CD4-positive, alpha-beta T cell (primary cell): ENCODE data around the gene ADAM8. TPM values are rescaled to one million over a fixed set of nuclear protein-coding genes. Genes with fewer than 3 reads are reported as not detected.

Experiments used
- ATAC-seq: fragments of 200-7000 bp; cut with Tn5 transposase; one replicate; pipeline ENCODE4 v1.10.0; 2022; ENCODE audit warnings: mild to moderate bottlenecking; ENCODE audit not compliant: poor library complexity
- CTCF ChIA-PET: fragments of 350-600 bp; sonication (Branson Sonifier 250); formaldehyde crosslinking; loops from one replicate; lab custom pipeline; 2021; ENCODE audit warnings: antibody characterized with exemption, inconsistent platforms; lab: Charles Lee
- POLR2A ChIA-PET: fragments of 350-600 bp; sonication (Branson Sonifier 250); formaldehyde crosslinking; loops from one replicate; lab custom pipeline; 2021; ENCODE audit warnings: antibody characterized with exemption, inconsistent platforms; lab: Charles Lee
- DNase-seq, 14 experiments: peaks; one replicate each; pipeline ENCODE4 v3.0.0-alpha.2; 2013 to 2020; ENCODE audit warnings: mixed read lengths in 2 of 14
- H3K27ac ChIP-seq, 2 donors: one replicate each; pipeline versions ENCODE4 v1.5.1 to v1.7.0; 2013; ENCODE audit warnings: low read length in 2 of 2, low read depth in 1 of 2, mild to moderate bottlenecking in 1 of 2
- H3K27me3 ChIP-seq, 2 experiments: 1 replicate in 1 of 2; 2 replicates in 1 of 2; pipeline versions ENCODE4 v1.6.1 to v1.7.0; 2013; ENCODE audit warnings: low read length in 2 of 2, control low read depth in 1 of 2, mild to moderate bottlenecking in 1 of 2, moderate library complexity in 1 of 2; ENCODE audit not compliant: insufficient read depth in 2 of 2, control insufficient read depth in 1 of 2
- H3K36me3 ChIP-seq: one replicate; pipeline ENCODE4 v1.6.1; 2013; ENCODE audit warnings: low read length, control low read depth; ENCODE audit not compliant: insufficient read depth
- H3K4me1 ChIP-seq: one replicate; pipeline ENCODE4 v1.6.1; 2013; ENCODE audit warnings: low read length, control low read depth; ENCODE audit not compliant: insufficient read depth
- H3K4me3 ChIP-seq: one replicate; pipeline ENCODE4 v1.5.1; 2013; ENCODE audit warnings: mild to moderate bottlenecking, low read length, moderate library complexity
- H3K9me3 ChIP-seq, 2 experiments: 1 replicate in 1 of 2; 2 replicates in 1 of 2; pipeline versions ENCODE4 v1.6.1 to v1.7.0; 2013; ENCODE audit warnings: low read length in 2 of 2, mild to moderate bottlenecking in 2 of 2, control low read depth in 1 of 2, moderate library complexity in 1 of 2; ENCODE audit not compliant: control insufficient read depth in 1 of 2, insufficient read depth in 1 of 2
- H3K27ac Mint-ChIP-seq: one replicate; pipeline ENCODE4 v1.8.0; 2020; ENCODE audit warnings: mixed read lengths
- H3K27me3 Mint-ChIP-seq: one replicate; pipeline ENCODE4 v1.8.0; 2021; ENCODE audit warnings: mixed read lengths
- H3K36me3 Mint-ChIP-seq: one replicate; pipeline ENCODE4 v1.8.0; 2021; ENCODE audit warnings: low read depth, mixed read lengths
- H3K4me1 Mint-ChIP-seq: one replicate; pipeline ENCODE4 v1.8.0; 2021; ENCODE audit warnings: low read depth, mixed read lengths
- H3K4me3 Mint-ChIP-seq: one replicate; pipeline ENCODE4 v1.8.0; 2020; ENCODE audit warnings: mild to moderate bottlenecking, mixed read lengths
- H3K9me3 Mint-ChIP-seq: one replicate; pipeline ENCODE4 v1.8.0; 2020; ENCODE audit warnings: mixed read lengths
- intact Hi-C, 2 experiments: fragments of 100-400 bp; cut with DNase I in 1 of 2; cut with micrococcal nuclease in 1 of 2; formaldehyde crosslinking; loops; one replicate each; pipeline versions ENCODE4 v1.15.1 to v1.9.0; 2023 to 2025; cut with DNase I, micrococcal nuclease
- total RNA-seq, 174 experiments: library from RNA in 2 of 174; stranded (reverse) in 2 of 174; gene quantifications; one replicate each; pipeline ENCODE4 v1.2.3 and lab custom pipeline; 2021 to 2026
- TF ChIP-seq, protein P1 (sequence below): fragments of 200-600 bp; IDR thresholded peaks from one replicate; pipeline ENCODE4 v1.8.0; 2022; ENCODE audit warnings: antibody characterized with exemption, mild to moderate bottlenecking

ADAM8 gene
- total RNA-seq, 2 experiments from 2014 or later: 95.6 to 95.9 TPM

DNA sequence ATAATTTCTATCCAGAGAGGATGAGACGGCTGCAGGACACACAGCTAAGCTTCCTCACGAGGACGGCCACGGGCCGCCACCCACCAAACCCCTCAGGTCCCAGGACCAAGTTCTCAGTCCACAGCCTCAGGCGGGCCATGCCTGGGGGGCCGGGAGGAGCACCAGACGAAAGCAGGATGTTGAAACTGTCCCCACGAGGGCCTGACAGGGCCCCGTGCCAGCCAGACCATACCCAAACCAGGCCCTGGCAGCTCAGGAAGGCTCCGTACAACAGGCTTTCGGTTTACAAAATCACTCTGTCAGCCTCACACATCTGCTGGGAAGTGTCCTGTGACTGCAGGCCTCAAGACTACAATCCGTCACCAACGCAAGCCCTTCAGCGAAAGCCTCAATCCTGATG is 17.5 kb upstream of the ADAM8 start:
- ChIA-PET CTCF (no interaction called here), POLR2A (no interaction called here)
- intact Hi-C loops: no loop called here
- H3K4me3 ChIP-seq: no peak overlapping the region
- Mint-ChIP-seq H3K27ac (no peak overlapping the region), H3K9me3 (no peaks in the 10 kb centered on the region), H3K4me3 (no peak overlapping the region), H3K27me3 (no peaks in the 10 kb centered on the region), H3K4me1 (no peaks in the 10 kb centered on the region), H3K36me3 (peaks cover 72% of the 10 kb centered on the region)
- H3K27me3 ChIP-seq: no peaks in the 10 kb centered on the region
- peaks cover 83% of the 10 kb centered on the region for H3K36me3 ChIP-seq
- no peak for ATAC-seq
- DNase-seq: peak in 2 of 14 experiments; percentile 37 to 54
- no peak overlapping the region for H3K27ac ChIP-seq
- no peaks in the 10 kb centered on the region for H3K9me3 ChIP-seq
- TF ChIP-seq, protein P1, sequence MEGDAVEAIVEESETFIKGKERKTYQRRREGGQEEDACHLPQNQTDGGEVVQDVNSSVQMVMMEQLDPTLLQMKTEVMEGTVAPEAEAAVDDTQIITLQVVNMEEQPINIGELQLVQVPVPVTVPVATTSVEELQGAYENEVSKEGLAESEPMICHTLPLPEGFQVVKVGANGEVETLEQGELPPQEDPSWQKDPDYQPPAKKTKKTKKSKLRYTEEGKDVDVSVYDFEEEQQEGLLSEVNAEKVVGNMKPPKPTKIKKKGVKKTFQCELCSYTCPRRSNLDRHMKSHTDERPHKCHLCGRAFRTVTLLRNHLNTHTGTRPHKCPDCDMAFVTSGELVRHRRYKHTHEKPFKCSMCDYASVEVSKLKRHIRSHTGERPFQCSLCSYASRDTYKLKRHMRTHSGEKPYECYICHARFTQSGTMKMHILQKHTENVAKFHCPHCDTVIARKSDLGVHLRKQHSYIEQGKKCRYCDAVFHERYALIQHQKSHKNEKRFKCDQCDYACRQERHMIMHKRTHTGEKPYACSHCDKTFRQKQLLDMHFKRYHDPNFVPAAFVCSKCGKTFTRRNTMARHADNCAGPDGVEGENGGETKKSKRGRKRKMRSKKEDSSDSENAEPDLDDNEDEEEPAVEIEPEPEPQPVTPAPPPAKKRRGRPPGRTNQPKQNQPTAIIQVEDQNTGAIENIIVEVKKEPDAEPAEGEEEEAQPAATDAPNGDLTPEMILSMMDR: no peak
- peaks cover 4% of the 10 kb centered on the region for H3K4me1 ChIP-seq

DNA sequence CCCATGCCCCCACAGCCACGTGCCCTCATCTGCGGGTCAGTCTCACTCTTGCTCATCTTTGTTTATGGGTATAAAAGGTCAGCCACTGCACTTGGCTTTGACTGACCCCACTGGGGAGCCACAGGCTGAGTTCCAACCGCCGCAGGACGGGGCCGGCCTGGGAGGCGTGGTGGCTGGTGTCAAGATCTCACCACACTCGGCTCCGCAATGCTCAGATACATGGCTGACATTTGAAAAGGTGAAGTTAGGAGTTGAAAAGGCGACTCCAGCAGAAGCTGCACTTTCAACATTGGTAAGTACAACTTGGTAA is 17.1 kb upstream of the ADAM8 start:
- H3K36me3 ChIP-seq: peaks cover 83% of the 10 kb centered on the region
- Mint-ChIP-seq H3K4me3 (no peak overlapping the region), H3K9me3 (no peaks in the 10 kb centered on the region), H3K36me3 (peaks cover 72% of the 10 kb centered on the region), H3K4me1 (no peaks in the 10 kb centered on the region), H3K27ac (no peak overlapping the region), H3K27me3 (no peaks in the 10 kb centered on the region)
- ATAC-seq (no peak), DNase-seq (no peak)
- CTCF ChIA-PET: no interaction called here
- H3K27ac ChIP-seq: no peak overlapping the region
- POLR2A ChIA-PET: no interaction called here
- H3K4me1 ChIP-seq: peaks cover 4% of the 10 kb centered on the region
- TF ChIP-seq, protein P1: no peak
- no peak overlapping the region for H3K4me3 ChIP-seq
- intact Hi-C loops: no loop called here
- H3K9me3 ChIP-seq: no peaks in the 10 kb centered on the region
- H3K27me3 ChIP-seq: no peaks in the 10 kb centered on the region

DNA sequence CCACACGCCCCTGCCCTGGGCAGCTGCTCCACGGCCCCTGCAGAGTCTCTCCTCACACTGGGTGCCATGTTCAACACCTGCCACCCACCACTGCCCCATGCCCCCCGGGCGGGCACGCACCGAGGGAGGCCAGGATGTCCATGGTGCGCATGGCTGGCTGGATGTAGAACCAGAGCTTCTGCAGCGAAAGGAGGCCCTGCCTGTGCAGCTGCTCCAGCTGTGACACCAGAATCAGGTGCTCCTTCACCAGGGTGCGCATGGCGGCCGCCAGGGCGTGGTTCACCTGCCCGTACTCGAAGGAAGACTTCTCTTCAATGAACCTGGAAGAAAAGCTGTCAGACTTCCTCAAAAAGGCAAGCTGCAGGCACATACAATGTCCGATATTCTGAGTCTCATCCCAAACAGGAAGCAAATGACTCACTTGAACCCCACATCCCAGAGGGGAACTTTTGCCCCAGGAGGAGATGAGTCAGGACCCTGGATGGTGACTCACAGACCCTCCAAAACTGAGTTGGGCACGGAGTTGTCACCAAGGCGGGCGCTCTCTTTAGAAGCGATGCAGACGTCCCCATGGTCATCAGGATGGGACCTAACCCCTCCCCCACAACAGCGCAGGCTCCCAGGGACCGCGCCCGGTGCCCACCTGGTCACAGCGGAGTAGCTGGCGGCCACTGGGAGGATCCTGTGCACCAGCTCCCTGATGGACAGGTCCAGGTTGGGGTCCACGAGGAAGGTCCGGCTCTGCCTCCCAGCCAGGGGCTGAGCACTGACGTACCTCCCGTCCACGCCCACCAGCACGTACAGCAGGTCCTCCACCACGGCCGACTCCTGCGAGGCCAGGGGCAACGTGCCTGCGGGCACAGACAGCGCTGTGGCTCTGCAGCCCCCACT is 16.5 kb upstream of the ADAM8 start:
- TF ChIP-seq, protein P1: no peak
- POLR2A ChIA-PET: no interaction called here
- Histone ChIP-seq H3K4me1 (peaks cover 4% of the 10 kb centered on the region), H3K36me3 (peaks cover 82% of the 10 kb centered on the region), H3K27me3 (no peaks in the 10 kb centered on the region), H3K4me3 (no peak overlapping the region), H3K9me3 (no peaks in the 10 kb centered on the region), H3K27ac (no peak overlapping the region)
- intact Hi-C loops: no loop called here
- Mint-ChIP-seq H3K36me3 (peaks cover 69% of the 10 kb centered on the region), H3K4me1 (no peaks in the 10 kb centered on the region), H3K27ac (no peak overlapping the region), H3K27me3 (no peaks in the 10 kb centered on the region), H3K9me3 (no peaks in the 10 kb centered on the region), H3K4me3 (no peak overlapping the region)
- no peak for ATAC-seq
- DNase-seq: peak in 3 of 14 experiments; percentile 30 to 76 (median 67)
- CTCF ChIA-PET: no interaction called here
